Stimulated activated CD8-positive, alpha-beta memory T cell treated with anti-CD3 and anti-CD28 coated beads, Interleukin-7, amount 100 ng/mL, for 48 hours (primary cell): ENCODE measurements around the gene MRTFA.

Source experiments
- DNase-seq, 2 donors: peaks; one replicate each; pipeline ENCODE4 v3.0.0-alpha.2; 2020; ENCODE audit warnings: low read depth in 1 of 2; ENCODE audit errors: extremely low read depth in 1 of 2

Gene MRTFA

GRCh38 chr22:40367342-40367741, 269.2 kb downstream of the MRTFA start:
- no peak for DNase-seq

GRCh38 chr22:40366068-40366467, 270.5 kb downstream of the MRTFA start:
- no peak for DNase-seq

GRCh38 chr22:40364431-40364830, 272.1 kb downstream of the MRTFA start:
- no peak for DNase-seq

- DNase-seq: no peak
Observed at GRCh38 chr22:40363059-40363458, 273.5 kb downstream of the MRTFA start.

- no peak for DNase-seq
Observed at GRCh38 chr22:40361100-40361499, 275.4 kb downstream of the MRTFA start.
